Umbilical cord (tissue), 2 donors: ENCODE results near the gene APOA4. TPM values are rescaled to one million over a fixed set of nuclear protein-coding genes. Genes with fewer than 3 reads are reported as not detected.
A peak's percentile ranks its signal among the peaks of the same experiment; 100 is the strongest.

ENCODE experiments used
- DNase-seq: peaks from one replicate; pipeline ENCODE4 v3.0.0-alpha.2; 2015; ENCODE audit warnings: low spot score
- total RNA-seq: library from RNA; depleted of rRNA; stranded (reverse); fragments of >200 nt; gene quantifications from one replicate; pipeline ENCODE4 v1.2.3, GENCODE V29; 2014; ENCODE audit warnings: low replicate concordance; ENCODE audit not compliant: insufficient read depth

Gene APOA4
- total RNA-seq, 1 donor from 2014 or later = 3.4 TPM

- no peak for DNase-seq
Measured at GRCh38 chr11:116776522-116776984, 46.6 kb downstream of the APOA4 start.

- no peak for DNase-seq
Measured at GRCh38 chr11:116775975-116776374, 47.1 kb downstream of the APOA4 start.

GRCh38 chr11:116774661-116775060, 48.4 kb downstream of the APOA4 start:
- DNase-seq = no peak

- no peak for DNase-seq
Measured at GRCh38 chr11:116773203-116774097, 49.7 kb downstream of the APOA4 start.

- peak; percentile 89 for DNase-seq
Measured at GRCh38 chr11:116772443-116773202, 50.5 kb downstream of the APOA4 start, which contains the start of gene BUD13. TSS of gene BUD13 (minus strand) at chr11:116772987. CDS start at chr11:116772964, 23 bp downstream.

GRCh38 chr11:116771935-116772334, 51.2 kb downstream of the APOA4 start:
- no peak for DNase-seq

Other genes with a start within 250 kb of the APOA4 start
- gene BUD13, start 50.3 kb downstream of the APOA4 start, total RNA-seq = 16.1 TPM
- gene ZPR1, start 35.3 kb downstream of the APOA4 start, total RNA-seq = 25.5 TPM
- gene APOA5, start 31.4 kb downstream of the APOA4 start, total RNA-seq = not detected
- gene APOC3, start 6.6 kb upstream of the APOA4 start, total RNA-seq = not detected
- not detected for gene APOA1, start 14.3 kb upstream of the APOA4 start, total RNA-seq